HG03025 (cell line): ENCODE results near the gene CCN5.
"Not testable (repeated sequence)": the region's sequence is repeated elsewhere in the genome, so short reads cannot be mapped to it uniquely, and the experiment has no call there.

Experiments
- ATAC-seq: cut with Tn5 transposase; IDR thresholded peaks from one replicate; pipeline ENCODE4 v1.9.1; 2021; ENCODE audit warnings: mild to moderate bottlenecking, moderate library complexity; ENCODE audit not compliant: unreplicated experiment, low FRiP score

CCN5 gene

GRCh38 chr20:44714701-44715498, at the start of gene CCN5:
Gene CCN5 (plus strand): TSS chr20:44715369. CDS start chr20:44715391, 22 bp downstream.
- no peak for ATAC-seq

DNA sequence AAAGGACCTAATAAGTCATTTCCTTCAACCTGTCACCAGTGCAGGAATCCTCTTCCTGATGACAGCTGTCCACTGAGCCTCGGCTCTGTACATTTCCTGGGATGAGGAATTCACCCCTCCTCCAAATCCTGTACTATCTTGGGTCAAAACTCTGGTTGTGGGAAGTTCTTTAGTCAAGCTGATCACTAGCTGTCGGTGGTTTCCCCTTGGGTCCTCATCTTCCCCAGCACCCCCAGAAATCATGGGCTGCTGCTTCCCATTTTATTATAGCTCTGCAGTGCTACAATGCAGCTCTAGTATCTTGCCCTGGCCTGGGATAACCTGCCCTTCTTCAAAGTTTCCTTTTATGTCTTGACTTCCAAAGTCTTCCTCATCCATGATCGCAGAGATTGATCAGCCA, 49.1 kb upstream of the CCN5 start:
- no peak for ATAC-seq

- ATAC-seq, result not testable (repeated sequence)
Measured at GRCh38 chr20:44670851-44671250, 44.3 kb upstream of the CCN5 start.

- not testable (repeated sequence) for ATAC-seq
Measured at GRCh38 chr20:44671541-44671940, 43.6 kb upstream of the CCN5 start.

GRCh38 chr20:44672318-44672902, 42.8 kb upstream of the CCN5 start:
- not testable (repeated sequence) for ATAC-seq

GRCh38 chr20:44678242-44678641, 36.9 kb upstream of the CCN5 start:
- ATAC-seq, result no peak

- no peak for ATAC-seq
Measured at GRCh38 chr20:44678990-44679611, 36.1 kb upstream of the CCN5 start.

- ATAC-seq, result no peak
Measured at GRCh38 chr20:44681796-44682566, 33.2 kb upstream of the CCN5 start.

- ATAC-seq, result no peak
Measured at GRCh38 chr20:44683263-44684046, 31.7 kb upstream of the CCN5 start.

DNA sequence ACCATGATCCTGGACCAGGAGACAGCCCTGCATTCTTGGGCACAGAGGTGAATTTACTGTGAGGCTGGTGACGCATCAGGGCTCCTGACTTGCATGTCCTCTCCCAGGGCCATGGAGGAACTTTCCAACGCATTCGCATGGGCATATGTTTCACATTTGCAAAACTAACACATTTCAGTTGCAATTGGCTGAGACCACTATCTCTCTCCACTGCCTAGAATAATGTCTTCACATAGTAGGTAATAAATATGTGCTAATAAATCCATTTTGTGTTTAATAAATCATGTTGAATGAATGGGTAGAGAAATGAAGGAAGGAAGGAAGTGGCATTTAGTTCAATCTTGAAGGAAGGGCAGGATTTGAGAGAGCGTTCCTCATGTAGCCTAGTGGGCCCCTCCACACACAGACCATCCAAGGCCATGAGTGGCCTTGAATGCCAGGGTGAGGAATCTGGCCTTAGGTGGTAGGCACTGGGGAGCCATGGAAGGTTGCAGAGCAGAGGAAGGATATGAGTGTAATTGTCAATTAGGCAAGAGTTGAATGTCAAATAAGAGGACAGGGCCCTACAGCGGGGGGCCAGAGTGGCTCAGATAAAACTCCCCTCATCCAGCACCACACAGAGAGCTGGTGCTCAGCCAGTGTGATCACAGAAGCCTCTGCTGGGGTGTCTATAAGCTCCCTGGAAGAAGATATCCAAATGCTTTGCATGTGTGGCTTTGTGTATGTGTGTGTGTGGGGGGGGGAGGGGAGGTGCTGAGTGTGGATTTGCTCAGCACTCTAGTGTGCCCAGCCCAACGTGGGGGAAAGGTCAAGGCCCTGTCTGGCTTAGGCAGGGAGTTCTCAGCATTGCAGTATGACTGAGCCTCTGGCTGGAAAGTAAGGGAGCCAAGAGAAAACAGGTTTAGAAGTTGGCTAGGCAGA, 30.9 kb upstream of the CCN5 start:
- ATAC-seq, result no peak

DNA sequence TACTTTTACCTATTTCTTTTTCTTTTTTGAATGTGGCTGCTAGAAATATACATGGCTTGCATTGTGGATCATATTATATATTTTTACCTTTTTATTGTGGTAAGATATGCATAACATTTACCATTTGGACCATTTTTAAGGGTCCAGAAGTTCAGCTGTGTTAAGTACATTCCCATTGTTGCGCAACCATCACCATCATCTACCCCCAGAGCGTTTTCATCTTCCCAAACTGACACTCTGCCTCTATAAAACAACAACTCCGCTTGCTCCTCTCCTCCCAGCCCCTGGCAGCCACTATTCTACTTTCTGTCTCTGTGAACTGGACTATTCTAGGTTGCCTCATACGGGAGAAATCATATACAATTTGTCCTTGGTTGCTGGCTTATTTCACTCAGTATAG, 28.2 kb upstream of the CCN5 start:
- no peak for ATAC-seq

DNA sequence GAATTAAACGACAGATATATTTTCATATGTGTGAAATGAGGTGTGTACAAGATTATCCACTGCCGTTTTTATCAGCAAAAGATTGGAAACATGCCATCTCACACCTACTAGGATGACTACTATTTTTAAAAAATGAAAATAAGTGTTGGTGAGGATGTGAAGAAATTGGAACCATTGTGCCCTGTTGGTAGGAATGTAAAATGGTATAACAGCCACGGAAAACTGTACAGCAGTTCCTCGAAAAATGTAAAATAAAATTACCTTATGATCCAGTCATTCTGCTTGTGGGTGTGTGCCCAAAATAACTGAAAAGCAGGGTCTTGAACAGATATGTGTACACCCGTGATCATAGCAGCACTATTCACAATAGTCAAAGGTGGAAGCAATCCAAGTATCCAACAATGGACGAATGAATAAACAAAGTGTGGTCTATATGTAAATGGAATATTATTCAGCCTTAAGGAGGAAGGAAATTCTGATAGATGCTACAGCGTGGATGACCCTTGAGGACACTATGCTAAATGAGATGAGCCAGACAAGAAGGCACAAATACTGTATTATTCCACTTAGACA, 27.0 kb upstream of the CCN5 start:
- ATAC-seq, result no peak

GRCh38 chr20:44689809-44690208, 25.4 kb upstream of the CCN5 start:
- no peak for ATAC-seq

GRCh38 chr20:44690781-44691423, 24.3 kb upstream of the CCN5 start:
- no peak for ATAC-seq

- ATAC-seq, result no peak
Measured at GRCh38 chr20:44691424-44692423, 23.4 kb upstream of the CCN5 start.

- ATAC-seq, result no peak
Measured at GRCh38 chr20:44692932-44693480, 22.2 kb upstream of the CCN5 start.

DNA sequence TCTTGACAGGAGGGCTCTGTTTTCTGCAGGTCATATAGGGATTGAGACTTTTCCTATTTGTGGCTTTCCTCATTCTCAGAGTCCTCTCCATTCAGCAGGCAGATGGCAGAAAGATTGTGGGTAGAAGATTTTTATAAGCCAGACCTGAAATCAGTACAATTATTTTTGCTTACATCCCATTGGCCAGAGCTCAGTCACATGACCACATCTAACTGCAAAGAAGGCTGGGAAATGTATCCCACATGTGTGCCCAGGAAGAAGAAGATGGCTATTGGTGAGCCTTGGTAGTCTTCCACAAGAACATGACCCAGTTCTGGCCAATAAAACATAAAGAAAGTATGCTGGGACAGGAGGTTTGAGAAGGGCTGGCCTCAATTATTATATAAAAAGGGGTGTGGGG, 21.5 kb upstream of the CCN5 start:
- ATAC-seq, result no peak
